ENCODE measurements around the gene LBX2.
A peak's percentile ranks its signal among the peaks of the same experiment; 100 is the strongest.
"Not testable (repeated sequence)": the region's sequence is repeated elsewhere in the genome, so short reads cannot be mapped to it uniquely, and the experiment has no call there.

LBX2 gene

DNA sequence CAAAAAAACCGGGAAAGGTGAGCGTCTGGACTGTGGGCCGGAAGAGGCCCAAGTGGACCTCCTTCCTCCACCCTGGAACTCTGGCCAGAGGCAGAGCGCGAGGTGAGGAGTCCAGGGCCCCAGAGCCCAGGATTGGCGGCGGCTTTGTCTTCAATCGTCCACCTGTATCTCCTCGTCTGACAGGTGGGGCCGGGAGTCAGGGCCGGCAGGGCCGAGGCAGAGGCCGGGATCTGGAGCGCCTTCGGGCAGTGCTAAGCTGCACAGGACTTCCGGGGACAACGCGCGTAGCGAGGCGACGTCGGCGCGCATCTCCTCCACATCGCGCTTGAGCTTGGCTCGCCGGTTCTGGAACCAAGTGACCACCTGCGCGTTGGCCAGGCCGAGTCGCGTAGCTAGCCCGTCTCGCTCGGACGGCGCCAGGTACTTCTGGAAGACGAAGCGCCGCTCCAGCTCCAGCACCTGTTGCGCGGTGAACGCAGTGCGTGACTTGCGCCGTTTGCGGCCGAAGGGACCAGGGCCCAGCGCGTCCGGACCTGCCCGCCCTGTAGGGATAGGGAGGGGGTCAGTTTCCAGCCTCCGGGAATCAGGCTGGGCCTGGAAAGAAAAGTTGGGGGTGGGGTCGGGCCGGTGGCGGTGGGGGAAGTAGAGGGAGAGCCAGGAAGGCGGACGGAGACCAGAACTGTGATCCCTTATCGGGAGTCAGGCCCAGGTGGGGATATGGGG, 1.5 kb downstream of the LBX2 start:
- no peaks in the 10 kb centered on the region for H3K9me3 ChIP-seq (ENCODE audit: control insufficient read depth, low read length)
- peaks cover 42% of the 10 kb centered on the region for H3K27me3 ChIP-seq (replicated peaks; ENCODE audit: control insufficient read depth, insufficient read depth, low read length, poor library complexity, severe bottlenecking)
- H3K4me3 ChIP-seq (ENCODE audit: insufficient read depth, low read depth, low read length, poor library complexity, severe bottlenecking), result peak overlapping the region; percentile 66
- no peak for DNase-seq
- peaks cover 29% of the 10 kb centered on the region for H3K4me1 ChIP-seq (ENCODE audit: control insufficient read depth, insufficient read depth, low read length, poor library complexity, severe bottlenecking)
- H3K27ac ChIP-seq (ENCODE audit: insufficient read depth, low read length, poor library complexity, severe bottlenecking), result no peak overlapping the region
- H3K36me3 ChIP-seq (ENCODE audit: control insufficient read depth, insufficient read depth, low read length), result peaks cover 8% of the 10 kb centered on the region

- DNase-seq, result no peak
- peaks cover 34% of the 10 kb centered on the region for H3K27me3 ChIP-seq (replicated peaks; ENCODE audit: control insufficient read depth, insufficient read depth, low read length, poor library complexity, severe bottlenecking)
- no peak overlapping the region for H3K27ac ChIP-seq (ENCODE audit: insufficient read depth, low read length, poor library complexity, severe bottlenecking)
- H3K9me3 ChIP-seq (ENCODE audit: control insufficient read depth, low read length), result no peaks in the 10 kb centered on the region
- H3K4me1 ChIP-seq (ENCODE audit: control insufficient read depth, insufficient read depth, low read length, poor library complexity, severe bottlenecking), result peaks cover 22% of the 10 kb centered on the region
- H3K36me3 ChIP-seq (ENCODE audit: control insufficient read depth, insufficient read depth, low read length), result peaks cover 16% of the 10 kb centered on the region
- H3K4me3 ChIP-seq (ENCODE audit: insufficient read depth, low read depth, low read length, poor library complexity, severe bottlenecking), result no peak overlapping the region
Measured at GRCh38 chr2:74496997-74497776, 2.2 kb downstream of the LBX2 start.

GRCh38 chr2:74495440-74495839, 4.0 kb downstream of the LBX2 start:
- DNase-seq, result no peak
- Histone ChIP-seq H3K27ac (ENCODE audit: insufficient read depth, low read length, poor library complexity, severe bottlenecking) (no peak overlapping the region), H3K36me3 (ENCODE audit: control insufficient read depth, insufficient read depth, low read length) (peaks cover 33% of the 10 kb centered on the region), H3K4me3 (ENCODE audit: insufficient read depth, low read depth, low read length, poor library complexity, severe bottlenecking) (no peak overlapping the region), H3K27me3 (replicated peaks; ENCODE audit: control insufficient read depth, insufficient read depth, low read length, poor library complexity, severe bottlenecking) (peaks cover 22% of the 10 kb centered on the region), H3K9me3 (ENCODE audit: control insufficient read depth, low read length) (no peaks in the 10 kb centered on the region), H3K4me1 (ENCODE audit: control insufficient read depth, insufficient read depth, low read length, poor library complexity, severe bottlenecking) (peaks cover 22% of the 10 kb centered on the region)

GRCh38 chr2:74493546-74493945, 5.9 kb downstream of the LBX2 start:
- Histone ChIP-seq H3K27me3 (replicated peaks; ENCODE audit: control insufficient read depth, insufficient read depth, low read length, poor library complexity, severe bottlenecking) (peaks cover 5% of the 10 kb centered on the region), H3K9me3 (ENCODE audit: control insufficient read depth, low read length) (no peaks in the 10 kb centered on the region), H3K4me1 (ENCODE audit: control insufficient read depth, insufficient read depth, low read length, poor library complexity, severe bottlenecking) (peaks cover 12% of the 10 kb centered on the region), H3K36me3 (ENCODE audit: control insufficient read depth, insufficient read depth, low read length) (peaks cover 40% of the 10 kb centered on the region), H3K4me3 (ENCODE audit: insufficient read depth, low read depth, low read length, poor library complexity, severe bottlenecking) (no peak overlapping the region), H3K27ac (ENCODE audit: insufficient read depth, low read length, poor library complexity, severe bottlenecking) (no peak overlapping the region)
- DNase-seq, result no peak

DNA sequence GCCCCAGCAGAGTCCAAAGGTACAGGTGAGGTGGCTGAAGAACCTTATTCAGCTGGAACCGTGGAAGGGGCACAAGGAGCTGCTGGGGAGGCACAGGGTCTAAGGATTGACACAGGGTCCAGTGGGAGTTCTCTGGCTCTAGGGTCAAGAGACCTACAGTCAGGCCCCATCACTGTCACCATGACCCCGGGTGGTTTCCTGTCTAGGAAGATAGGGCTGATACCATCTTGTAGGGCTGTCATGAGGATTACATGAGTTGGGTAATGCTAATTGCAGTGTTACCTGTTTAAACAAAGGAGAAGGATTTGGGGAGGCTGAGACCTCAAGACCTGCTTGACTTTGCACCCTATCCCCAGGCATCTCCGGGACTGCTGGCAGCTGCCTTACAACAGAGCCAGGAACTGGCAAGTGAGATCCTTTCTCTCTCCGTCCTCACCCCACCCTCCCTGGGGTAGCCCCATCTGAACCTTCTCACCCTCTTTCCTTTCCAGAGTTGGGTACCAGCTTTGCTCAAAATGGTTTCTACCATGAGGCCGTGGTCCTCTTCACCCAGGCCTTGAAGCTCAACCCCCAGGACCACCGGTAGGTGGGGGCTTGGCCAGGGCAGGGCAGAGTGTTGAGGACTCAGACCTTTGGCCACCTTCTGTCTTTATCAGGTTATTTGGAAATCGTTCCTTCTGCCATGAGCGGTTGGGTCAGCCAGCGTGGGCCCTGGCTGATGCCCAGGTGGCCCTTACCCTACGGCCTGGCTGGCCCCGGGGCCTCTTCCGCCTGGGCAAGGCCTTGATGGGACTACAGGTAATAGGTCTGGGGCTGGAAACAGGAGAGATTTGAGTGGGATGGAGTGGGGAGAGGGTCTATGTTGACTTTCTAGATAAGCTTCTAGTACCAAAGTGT, 7.5 kb downstream of the LBX2 start:
- H3K9me3 ChIP-seq (ENCODE audit: control insufficient read depth, low read length), result no peaks in the 10 kb centered on the region
- no peaks in the 10 kb centered on the region for H3K27me3 ChIP-seq (replicated peaks; ENCODE audit: control insufficient read depth, insufficient read depth, low read length, poor library complexity, severe bottlenecking)
- no peak overlapping the region for H3K27ac ChIP-seq (ENCODE audit: insufficient read depth, low read length, poor library complexity, severe bottlenecking)
- H3K4me3 ChIP-seq (ENCODE audit: insufficient read depth, low read depth, low read length, poor library complexity, severe bottlenecking), result no peak overlapping the region
- peaks cover 43% of the 10 kb centered on the region for H3K36me3 ChIP-seq (ENCODE audit: control insufficient read depth, insufficient read depth, low read length)
- DNase-seq, result no peak
- H3K4me1 ChIP-seq (ENCODE audit: control insufficient read depth, insufficient read depth, low read length, poor library complexity, severe bottlenecking), result no peaks in the 10 kb centered on the region

DNA sequence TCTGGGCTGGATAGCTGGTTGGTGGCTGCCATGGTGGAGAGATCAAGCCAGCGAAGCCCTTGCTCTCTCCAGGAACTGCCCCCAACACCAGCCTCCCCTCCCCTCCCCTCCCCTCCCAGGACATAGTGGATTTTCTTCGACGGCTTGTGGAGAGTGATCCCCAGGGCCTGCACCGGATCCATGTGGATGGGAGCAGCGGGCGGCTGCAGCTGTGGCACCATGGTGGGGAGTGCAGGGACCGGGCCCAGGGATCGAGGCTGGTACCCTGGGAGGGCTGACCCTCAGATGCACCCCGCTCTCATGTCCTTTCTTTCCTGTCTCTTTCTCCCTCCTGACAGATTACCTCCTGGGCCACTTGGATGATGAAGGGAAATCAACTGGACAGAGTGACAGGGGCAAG, 9.5 kb downstream of the LBX2 start:
- no peaks in the 10 kb centered on the region for H3K4me1 ChIP-seq (ENCODE audit: control insufficient read depth, insufficient read depth, low read length, poor library complexity, severe bottlenecking)
- no peaks in the 10 kb centered on the region for H3K27me3 ChIP-seq (replicated peaks; ENCODE audit: control insufficient read depth, insufficient read depth, low read length, poor library complexity, severe bottlenecking)
- no peak for DNase-seq
- H3K27ac ChIP-seq (ENCODE audit: insufficient read depth, low read length, poor library complexity, severe bottlenecking), result no peak overlapping the region
- peaks cover 51% of the 10 kb centered on the region for H3K36me3 ChIP-seq (ENCODE audit: control insufficient read depth, insufficient read depth, low read length)
- H3K4me3 ChIP-seq (ENCODE audit: insufficient read depth, low read depth, low read length, poor library complexity, severe bottlenecking), result no peak overlapping the region
- no peaks in the 10 kb centered on the region for H3K9me3 ChIP-seq (ENCODE audit: control insufficient read depth, low read length)

DNA sequence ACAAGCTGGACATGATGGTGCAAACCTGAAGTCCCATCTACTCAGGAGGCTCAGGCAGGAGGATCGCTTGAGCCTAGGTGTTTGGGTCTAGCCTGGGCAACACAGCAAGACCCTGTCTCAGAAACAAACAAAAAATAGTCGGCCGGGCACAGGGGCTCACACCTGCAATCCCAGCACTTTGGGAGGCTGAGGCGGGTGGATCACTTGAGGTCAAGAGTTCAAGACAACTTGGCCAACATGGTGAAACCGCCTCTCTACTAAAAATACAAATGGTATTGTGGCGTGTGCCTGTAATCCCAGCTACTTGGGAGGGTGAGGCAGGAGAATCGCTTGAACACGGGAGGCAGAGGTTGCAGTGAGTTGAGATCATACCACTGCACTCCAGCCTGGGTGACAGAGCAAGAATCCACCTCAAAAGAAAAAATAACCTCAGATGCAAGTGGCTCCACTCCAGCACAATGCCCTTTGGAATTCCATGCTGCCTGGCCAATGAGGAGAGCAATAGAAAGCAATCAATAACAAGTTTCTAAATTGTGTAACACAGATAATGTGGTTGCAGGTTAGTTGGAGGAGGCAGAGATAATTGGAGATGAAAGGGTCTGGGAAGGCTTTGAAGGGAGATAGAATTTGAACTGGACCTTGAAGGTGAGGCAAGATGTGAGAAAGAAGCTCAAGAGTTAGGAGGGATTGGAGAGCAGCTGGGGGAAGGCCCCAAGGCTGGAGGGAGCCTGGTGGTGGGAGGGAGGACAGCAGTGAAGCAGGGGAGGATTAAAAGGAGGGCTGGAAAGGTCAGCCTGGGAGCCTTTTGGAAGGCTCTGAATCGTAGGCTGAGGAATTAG, 10.5 kb downstream of the LBX2 start:
- peaks cover 51% of the 10 kb centered on the region for H3K36me3 ChIP-seq (ENCODE audit: control insufficient read depth, insufficient read depth, low read length)

DNA sequence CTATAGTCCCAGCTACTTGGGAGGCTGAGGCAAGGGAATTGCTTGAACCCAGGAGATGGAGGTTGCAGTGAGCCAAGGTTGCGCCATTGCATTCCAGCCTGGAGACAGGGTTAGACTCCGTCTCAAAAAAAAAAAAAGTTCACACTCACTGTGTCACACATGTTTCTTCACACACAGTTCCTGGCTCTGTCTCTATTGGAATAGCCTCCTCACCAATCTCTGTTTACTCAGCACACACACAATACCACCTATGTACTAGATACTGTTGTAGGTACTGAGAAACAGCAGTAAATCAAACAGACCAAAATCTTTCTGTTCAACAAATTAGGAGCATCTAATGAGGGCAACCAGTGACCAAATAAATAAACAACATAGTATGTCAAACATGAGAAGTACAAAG, 13.3 kb downstream of the LBX2 start:
- H3K4me1 ChIP-seq (ENCODE audit: control insufficient read depth, insufficient read depth, low read length, poor library complexity, severe bottlenecking), result peaks cover 16% of the 10 kb centered on the region
- H3K4me3 ChIP-seq (ENCODE audit: insufficient read depth, low read depth, low read length, poor library complexity, severe bottlenecking), result no peak overlapping the region
- no peak for DNase-seq
- H3K27me3 ChIP-seq (replicated peaks; ENCODE audit: control insufficient read depth, insufficient read depth, low read length, poor library complexity, severe bottlenecking), result no peaks in the 10 kb centered on the region
- no peaks in the 10 kb centered on the region for H3K9me3 ChIP-seq (ENCODE audit: control insufficient read depth, low read length)
- H3K36me3 ChIP-seq (ENCODE audit: control insufficient read depth, insufficient read depth, low read length), result peaks cover 25% of the 10 kb centered on the region
- H3K27ac ChIP-seq (ENCODE audit: insufficient read depth, low read length, poor library complexity, severe bottlenecking), result no peak overlapping the region

More for the DNA sequence above, 10.5 kb downstream of the LBX2 start:
- Histone ChIP-seq H3K4me3 (ENCODE audit: insufficient read depth, low read depth, low read length, poor library complexity, severe bottlenecking) (no peak overlapping the region), H3K4me1 (ENCODE audit: control insufficient read depth, insufficient read depth, low read length, poor library complexity, severe bottlenecking) (no peaks in the 10 kb centered on the region), H3K9me3 (ENCODE audit: control insufficient read depth, low read length) (no peaks in the 10 kb centered on the region), H3K27ac (ENCODE audit: insufficient read depth, low read length, poor library complexity, severe bottlenecking) (no peak overlapping the region), H3K27me3 (replicated peaks; ENCODE audit: control insufficient read depth, insufficient read depth, low read length, poor library complexity, severe bottlenecking) (no peaks in the 10 kb centered on the region)
- no peak for DNase-seq

DNA sequence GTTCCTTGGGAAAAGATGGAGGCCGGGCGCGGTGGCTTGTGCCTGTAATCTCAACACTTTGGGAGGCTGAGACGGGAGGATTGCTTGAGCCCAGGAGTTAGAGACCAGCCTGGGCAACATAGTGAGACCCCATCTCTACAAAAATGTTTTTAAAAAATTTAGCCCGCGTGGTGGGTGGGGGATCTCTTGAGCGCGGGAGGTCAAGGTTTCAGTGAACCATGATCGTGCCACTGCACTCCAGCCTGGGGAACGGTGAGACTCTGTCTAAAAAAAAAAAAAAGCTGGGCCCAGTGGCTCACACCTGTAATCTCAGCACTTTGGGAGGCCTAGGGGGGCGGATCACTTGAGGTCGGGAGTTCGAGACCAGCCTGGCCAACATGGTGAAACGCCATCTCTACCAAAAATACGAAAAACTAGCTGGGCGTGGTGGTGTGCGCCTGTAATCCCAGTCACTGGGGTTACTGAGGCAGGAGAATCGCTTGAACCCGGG, 15.7 kb downstream of the LBX2 start:
- Histone ChIP-seq H3K36me3 (ENCODE audit: control insufficient read depth, insufficient read depth, low read length) (peaks cover 14% of the 10 kb centered on the region), H3K4me3 (ENCODE audit: insufficient read depth, low read depth, low read length, poor library complexity, severe bottlenecking) (peak overlapping the region; percentile 100), H3K27ac (ENCODE audit: insufficient read depth, low read length, poor library complexity, severe bottlenecking) (peak overlapping the region; percentile 98), H3K4me1 (ENCODE audit: control insufficient read depth, insufficient read depth, low read length, poor library complexity, severe bottlenecking) (peaks cover 21% of the 10 kb centered on the region)
- H3K9me3 ChIP-seq (ENCODE audit: control insufficient read depth, low read length); H3K27me3 ChIP-seq (replicated peaks; ENCODE audit: control insufficient read depth, insufficient read depth, low read length, poor library complexity, severe bottlenecking); DNase-seq: not testable (repeated sequence)

Measured in effector memory CD4-positive, alpha-beta T cell (primary cell).